Endometrium (tissue), 2 donors: ENCODE results near the gene SLC35A1.
"Not testable (repeated sequence)": the region's sequence is repeated elsewhere in the genome, so short reads cannot be mapped to it uniquely, and the experiment has no call there.

Experiments used
- FAIRE-seq: peaks from 2 replicates; lab custom pipeline; 2012; peaks lifted over from hg19 to GRCh38; lab: Jason Lieb, UNC
- donor health status: control.
- donor health status: control.

Gene SLC35A1, protein sequence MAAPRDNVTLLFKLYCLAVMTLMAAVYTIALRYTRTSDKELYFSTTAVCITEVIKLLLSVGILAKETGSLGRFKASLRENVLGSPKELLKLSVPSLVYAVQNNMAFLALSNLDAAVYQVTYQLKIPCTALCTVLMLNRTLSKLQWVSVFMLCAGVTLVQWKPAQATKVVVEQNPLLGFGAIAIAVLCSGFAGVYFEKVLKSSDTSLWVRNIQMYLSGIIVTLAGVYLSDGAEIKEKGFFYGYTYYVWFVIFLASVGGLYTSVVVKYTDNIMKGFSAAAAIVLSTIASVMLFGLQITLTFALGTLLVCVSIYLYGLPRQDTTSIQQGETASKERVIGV

DNA sequence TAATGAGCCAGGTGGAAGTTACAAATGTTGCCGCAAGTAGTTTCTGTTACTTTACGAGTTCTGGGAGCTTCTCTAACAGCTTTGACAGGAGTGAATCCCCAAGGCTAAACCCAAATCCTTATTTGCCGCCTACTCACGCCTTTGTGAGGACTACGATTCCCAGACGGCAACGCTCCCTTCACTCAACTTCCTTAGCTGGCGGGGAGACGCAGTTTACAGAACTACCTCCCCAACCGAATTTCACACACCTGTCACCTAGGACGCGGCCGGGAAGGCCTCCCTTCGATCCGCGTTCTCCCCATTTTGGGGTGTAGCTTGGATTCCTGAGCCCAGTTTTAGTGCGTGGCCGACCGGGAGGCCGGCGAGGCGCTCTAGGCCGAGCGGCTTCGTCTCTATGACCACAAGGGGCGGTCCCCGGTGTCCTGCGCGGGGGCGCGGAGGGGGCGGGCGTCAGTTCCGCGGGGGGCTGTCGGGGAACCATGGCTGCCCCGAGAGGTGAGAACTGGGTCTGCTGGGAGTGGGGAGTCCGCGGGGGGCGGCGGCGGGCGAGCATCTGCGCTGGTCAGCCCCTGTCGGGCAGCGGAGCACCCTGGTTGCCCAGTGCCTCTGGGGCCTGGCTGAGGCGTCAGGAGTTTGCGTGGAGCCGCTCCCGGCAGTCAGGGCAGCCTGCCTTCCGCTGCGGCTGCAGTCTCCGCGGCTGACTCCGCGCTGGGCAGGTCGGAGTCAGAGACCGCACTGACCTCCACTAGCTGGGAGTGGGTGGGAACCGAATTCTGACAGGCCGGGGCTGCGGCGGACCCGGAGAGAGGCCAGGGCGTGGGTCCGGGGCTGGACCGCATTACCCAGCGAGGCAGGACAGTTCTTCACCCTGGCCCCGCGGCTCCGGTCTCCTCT, at the start of gene SLC35A1:
TSS of gene SLC35A1 (plus strand) at position 450 of the 894 bp plus-strand sequence. CDS start at position 480, 30 bp downstream.
- no peak for FAIRE-seq

DNA sequence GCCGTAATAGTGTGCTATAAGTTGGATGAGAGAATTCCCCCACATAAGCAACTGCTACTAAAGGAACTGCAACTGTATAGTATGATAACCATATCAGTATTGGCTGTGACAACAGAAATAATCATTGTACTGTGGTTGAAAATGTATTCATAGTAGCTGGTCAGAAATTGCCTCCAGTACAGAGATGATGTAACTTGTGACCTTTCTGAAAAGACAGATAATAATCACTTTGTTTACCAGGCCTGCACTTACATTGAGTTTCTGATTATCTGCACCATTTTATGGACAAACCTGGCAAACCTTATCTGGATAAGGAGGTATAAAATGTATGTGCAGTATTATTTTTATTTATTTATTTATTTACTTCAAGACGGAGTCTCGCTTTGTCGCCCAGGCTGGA, 46.0 kb upstream of the SLC35A1 start:
- no peak for FAIRE-seq

DNA sequence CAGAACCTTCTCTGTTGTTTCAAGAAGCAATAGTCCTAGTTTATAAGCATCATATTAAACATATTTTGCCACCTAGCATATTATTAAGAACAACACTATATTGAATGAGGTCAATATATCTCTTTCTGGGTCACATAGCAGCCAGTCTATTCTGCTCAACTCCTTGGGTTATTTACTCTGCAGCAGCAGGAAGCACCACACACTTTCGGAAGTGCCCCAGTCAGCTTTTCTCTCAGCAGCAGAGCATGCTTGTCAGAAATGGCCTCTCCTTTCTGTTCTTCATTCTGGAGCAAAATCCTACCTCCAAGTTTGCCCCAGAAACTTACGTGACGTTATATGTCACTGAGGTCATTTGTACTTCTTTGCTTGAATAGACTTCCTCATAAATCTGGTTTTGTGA, 42.3 kb upstream of the SLC35A1 start:
- FAIRE-seq, result no peak

DNA sequence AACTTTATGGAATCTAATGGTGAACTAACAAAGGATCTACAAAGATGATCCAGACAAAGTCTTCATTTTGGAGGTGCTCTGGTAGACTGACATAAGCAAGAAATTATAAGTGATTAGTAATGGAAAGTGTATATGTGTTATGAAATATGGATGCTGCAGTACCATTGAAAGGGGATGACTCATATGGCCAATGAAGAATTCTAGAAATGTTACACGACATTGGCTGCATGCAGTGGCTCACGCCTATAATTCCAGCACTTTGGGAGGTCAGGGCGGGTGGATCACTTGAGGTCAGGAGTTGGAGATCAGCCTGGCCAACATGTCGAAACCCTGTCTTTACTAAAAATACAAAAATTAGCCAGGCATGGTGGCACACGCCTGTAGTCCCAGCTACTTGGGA, 41.5 kb upstream of the SLC35A1 start:
- FAIRE-seq, result no peak

DNA sequence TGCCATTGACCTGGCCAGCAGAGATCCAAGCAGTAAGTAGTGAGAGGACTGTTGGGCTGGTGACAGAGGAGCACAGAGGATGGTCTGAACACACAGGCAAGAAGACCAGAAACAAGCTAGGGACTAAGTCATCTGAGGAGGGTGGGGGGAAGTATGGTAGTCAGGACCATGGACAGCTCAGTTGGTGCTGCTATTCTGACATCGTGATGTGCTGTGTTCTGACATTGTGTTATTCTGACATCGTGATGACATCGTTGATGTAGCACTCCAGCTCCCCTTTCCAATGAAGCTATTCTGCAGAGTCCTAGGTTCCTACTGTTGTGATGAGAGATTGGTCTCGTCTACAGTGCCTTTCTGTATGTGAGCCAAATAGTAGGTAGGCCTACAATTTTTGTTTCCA, 36.3 kb upstream of the SLC35A1 start:
- FAIRE-seq, result no peak

DNA sequence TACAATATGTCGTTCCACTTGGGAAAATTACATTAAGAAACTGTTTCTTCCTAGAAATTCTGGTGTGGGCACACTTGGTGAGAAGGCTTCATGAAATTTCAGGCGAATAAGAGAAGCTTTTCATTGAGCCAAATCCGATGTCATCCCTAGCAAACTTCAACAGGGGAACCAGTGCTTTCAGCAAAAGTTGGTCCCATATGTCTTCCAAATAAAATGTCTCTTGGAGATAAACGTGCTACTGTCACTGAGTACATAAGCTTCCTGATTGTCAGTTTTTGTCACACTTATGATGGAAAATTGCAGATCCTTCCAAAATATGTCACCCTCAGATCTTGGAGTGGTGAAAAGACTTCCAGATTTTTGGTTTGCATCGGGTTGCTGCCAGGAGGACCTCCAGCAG, 31.1 kb upstream of the SLC35A1 start:
- no peak for FAIRE-seq

DNA sequence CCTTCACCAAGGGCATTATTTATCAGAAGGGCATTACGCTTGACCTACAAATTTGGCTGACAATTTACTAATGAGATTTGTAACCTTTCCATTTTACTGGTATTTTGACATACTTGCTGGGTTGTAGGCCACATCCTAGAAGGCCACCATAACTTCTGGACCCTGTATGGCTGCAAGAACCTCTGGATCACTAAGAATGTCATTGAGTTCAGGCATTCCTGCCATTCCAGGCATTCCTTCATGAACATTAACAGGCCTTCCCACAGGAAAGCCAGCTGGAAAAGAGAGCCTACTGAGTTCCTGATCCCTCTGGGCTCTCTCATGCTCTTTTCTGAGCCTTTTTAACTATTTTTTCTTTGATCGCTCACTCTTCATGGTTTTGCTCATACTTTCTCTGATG, 28.4 kb upstream of the SLC35A1 start:
- no peak for FAIRE-seq

DNA sequence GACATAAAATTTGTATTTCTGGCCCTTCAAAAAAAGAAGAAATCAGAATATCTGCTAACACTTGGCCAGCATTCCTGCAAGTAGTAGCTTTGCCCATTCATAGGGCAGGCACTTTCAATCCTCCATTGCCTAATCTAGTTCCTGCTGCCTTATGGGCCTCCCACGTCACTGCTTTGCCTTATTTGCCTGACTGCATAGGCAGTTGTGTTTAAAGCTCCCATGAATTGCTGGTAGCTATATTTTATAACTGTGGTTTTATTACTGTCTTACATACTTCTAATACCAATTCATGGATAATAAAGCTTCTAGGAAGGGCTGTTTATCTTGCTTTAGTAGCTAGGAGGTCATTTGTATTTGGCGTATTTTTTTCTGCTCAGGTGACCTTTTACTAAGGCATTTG, 7.7 kb upstream of the SLC35A1 start:
- FAIRE-seq, result no peak

DNA sequence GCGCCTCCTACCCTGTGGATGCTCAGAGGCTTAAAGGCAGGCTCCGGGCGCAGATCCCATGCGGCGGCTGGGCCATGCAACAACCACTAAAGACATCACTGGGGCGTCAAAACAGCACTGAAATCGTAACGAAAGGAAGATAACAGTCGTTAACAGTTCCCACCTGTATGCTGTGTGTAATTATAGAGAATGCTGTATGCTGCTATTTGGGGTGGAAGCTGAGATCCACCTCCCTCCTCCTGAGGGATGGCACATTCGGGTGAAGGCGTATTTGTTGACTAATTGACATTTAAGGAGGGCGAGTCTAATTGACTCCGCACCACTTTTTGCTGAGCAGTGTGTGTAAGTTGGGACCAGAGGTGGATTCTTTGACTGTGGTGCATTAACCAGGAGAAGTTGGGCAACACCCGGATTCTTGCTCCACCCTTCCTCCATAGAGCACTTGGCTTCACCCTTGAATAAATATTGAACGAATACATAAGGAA, 687 bp downstream of the SLC35A1 start:
- FAIRE-seq, result no peak

DNA sequence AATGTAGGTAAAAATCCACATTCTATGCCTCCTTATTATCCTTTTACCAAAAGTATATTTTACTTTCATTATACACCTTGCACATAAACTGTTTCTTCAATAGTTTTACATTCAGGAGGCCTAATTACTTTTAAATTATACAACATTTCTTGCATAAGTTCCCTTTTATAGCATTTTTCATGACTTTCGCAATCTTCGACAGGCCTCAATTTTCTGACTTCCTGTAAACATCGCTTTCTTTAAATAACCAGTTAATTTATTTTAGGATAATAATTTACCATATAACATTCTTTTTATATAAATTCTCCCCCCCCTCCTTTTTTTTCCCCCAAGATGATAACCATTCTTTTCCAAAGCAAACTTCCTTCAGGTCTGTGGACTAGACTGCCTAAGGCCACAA, 9.2 kb downstream of the SLC35A1 start:
- FAIRE-seq, result no peak

DNA sequence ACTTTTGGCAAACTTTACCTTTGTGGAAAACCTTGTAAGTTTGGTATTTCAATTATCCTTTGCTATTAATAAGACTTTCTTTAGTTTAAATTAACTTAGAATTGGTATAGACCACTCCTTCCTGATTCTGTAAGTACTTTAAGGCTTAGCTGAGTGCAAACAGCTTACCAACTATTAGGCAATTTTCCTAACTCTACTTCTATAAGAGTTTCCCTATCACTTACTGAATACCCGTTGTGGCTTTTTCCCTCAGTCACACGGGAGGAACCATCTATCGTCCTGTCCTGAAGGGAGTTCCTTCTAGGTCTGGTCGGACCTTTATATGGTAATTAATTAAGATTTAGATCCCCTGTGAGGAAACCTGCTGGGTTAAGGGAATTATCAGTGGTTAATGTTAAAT, 9.6 kb downstream of the SLC35A1 start:
- no peak for FAIRE-seq

DNA sequence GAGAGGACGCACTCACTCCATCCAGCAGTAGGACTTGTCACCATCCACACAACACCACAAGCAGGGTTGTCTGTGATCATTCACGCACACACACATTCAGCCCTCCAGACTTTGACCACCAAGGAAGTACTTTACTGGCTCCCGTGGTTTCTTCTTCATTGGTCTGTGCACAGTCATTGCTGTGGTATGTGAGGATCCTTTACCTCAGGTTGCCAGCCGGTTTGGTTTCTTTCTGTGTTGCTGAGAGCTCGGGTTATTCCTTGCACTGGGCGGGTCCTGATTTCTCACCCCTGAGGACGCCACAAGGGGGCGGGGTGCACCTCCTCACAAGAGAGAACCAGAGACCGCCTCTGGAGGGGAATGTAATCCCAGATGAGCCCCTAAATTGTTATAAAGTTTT, 11.2 kb downstream of the SLC35A1 start:
- no peak for FAIRE-seq

DNA sequence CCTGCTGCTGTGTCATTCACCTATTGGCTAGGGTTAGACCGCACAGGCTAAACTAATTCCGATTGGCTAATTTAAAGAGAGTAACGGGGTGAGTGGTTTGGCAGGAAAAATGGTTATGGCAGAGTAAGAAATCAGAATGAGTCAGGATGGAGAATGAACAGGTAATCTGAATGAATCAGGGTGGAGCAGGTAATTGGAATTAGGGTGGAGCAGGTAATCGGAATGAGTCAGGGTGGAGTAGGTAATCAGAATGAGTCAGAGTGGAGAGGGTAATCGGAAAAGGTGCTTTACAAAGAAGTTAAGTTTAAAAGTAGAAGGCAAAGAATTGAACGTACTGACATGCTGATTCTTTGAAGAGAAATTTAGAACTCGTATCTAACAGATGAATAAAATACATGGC, 11.7 kb downstream of the SLC35A1 start:
- no peak for FAIRE-seq

DNA sequence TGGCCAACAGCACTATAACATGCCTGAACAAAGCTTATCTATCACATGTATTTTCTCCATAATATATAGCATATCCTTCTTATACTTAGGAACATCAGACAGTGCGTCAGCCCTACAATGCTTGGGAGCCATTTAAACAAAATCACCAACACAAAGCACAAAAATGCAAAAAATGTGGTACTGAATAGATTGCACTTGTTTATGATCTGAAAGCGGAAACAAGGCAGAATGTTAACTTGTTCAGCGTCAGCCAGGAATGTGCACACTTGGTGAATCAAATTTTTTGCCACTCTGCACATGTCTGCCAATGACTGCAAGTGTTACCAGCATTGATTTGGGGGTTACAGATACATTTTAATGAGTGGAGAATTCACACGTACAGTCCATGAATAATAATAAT, 14.8 kb downstream of the SLC35A1 start:
- no peak for FAIRE-seq

DNA sequence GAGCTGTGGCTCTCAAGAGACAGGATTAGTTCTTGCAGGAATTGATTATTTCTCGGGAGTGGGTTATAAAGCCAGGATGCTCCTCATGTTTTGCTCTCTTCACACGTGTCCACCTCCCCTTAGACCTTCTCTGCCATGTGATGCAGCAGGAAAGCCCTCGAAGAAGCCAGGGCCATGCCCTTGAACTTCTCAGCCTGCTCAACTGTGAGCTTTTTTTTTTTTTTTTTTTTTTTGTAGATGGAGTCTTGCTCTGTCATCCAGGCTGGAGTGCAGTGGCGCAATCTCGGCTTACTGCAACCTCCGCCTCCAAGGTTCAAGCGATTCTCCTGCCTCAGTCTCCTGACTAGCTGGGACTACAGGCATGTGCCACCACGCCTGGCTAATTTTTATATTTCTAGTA, 16.6 kb downstream of the SLC35A1 start:
- FAIRE-seq, result not testable (repeated sequence)

DNA sequence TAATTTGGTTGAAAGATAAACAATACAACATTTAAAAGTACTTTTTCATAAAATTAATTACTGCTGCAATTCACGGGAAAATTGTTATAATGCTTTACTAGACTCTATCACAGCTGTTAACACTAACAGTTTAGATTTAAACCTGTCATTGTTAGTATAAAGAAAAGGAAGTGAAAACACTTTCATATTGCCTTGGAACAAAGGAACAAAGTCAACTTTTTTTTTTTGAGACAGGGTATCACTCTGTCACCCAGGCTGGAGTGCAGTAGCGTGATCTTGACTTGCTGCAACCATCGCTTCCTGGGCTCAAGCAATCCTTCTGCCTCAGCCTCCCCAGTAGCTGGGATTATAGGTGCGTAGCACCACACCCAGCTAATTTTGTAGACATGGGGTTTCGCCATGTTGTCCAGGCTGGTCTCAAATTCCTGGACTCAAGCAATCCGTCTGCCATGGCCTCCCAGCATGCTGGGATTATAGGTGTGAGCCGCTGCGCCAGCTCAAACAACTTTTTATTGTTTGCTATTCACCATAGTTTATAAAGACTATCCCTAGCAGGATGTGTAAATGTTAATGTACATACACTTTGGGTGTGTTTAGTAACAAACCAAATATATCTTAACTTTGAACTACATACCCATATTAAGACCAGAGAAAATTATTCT, 22.1 kb downstream of the SLC35A1 start:
- no peak for FAIRE-seq

DNA sequence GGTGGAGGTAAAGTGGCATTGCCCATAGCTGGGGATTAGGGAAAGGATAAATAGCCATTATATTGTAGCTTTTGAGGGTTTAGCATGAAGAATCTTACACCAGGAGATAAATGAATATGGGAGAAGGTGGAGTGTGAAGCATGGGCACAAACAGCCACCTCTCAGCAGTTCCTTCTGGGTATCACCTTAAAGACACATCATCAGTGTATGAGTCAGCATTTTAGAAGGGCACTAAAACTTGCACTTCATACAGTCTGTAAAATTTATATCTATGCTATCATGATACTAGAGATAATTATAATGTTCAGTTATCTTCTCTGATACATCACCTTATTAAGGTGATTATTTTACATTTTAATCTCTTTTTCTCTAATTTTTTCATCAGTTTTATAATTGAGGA, 25.3 kb downstream of the SLC35A1 start:
- FAIRE-seq, result no peak

DNA sequence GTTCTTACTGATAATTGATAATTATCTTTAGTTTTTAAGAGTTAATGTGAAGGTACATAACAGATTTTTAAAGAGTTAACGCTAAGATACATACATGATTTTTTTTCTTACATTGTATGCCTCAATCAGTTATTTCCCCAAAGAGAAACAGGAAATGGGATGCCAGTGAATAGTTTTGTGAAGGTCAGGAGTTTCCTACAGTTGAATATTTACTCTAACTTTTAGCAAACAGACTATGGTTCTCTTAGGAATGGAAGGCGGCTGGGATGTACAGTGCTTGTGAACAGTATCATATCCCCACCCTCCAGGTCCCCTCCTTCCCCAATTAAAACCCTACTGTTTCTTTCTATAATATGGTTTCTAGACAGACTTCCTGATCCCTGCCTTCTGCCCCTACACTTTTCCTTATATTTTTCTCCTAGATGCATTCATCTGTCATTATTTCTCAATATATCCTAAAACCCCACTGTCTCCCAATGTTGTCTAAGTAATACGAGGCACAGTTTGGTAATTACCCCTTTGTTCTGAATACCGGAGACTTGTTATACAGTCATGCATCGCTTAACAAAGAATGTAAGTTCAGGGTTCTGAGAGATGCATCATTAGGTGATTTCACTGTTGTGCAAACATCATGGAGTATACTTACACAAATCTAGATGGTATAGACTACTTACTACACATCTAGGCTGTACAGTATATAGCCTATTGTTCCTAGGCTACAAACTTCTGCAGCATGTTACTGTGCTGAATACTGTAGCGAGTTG, 29.2 kb downstream of the SLC35A1 start:
- no peak for FAIRE-seq

DNA sequence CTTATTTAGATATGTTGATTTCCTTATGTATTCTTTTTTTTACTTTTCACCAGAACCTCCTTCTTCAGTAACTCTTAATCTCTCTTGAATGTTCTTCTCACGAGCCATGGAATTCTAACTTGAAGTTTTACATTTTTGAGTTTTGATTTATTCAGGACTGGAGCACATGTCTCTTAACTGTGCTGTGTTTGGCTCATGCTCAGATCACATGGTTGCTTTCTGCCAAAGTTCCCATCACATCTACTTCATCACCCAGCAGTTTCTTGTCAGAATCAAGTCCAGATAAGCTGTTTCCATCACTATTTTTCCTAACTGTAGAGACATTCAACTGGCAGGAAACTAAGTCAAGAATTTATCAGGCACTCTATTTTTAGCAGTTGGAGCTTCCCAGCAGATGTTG, 31.7 kb downstream of the SLC35A1 start:
- no peak for FAIRE-seq

DNA sequence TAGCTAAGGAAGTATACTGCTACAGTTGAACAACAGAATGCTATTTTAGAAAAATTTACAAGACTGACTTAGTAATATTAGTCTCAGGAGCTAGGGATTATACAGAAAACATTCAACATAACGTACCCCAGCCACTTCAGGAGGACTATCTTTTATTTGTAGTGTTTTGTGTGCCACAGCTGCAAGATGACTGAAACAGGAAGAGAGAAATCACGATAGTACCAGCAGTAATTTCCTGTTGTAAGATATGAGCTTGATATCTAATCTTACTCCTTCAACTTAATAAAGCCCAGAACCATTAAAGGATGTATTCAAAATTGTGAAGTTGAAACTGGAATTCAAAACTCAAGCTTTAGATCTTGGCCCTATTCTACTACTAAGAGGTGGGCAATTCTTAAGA, 42.1 kb downstream of the SLC35A1 start:
- no peak for FAIRE-seq

DNA sequence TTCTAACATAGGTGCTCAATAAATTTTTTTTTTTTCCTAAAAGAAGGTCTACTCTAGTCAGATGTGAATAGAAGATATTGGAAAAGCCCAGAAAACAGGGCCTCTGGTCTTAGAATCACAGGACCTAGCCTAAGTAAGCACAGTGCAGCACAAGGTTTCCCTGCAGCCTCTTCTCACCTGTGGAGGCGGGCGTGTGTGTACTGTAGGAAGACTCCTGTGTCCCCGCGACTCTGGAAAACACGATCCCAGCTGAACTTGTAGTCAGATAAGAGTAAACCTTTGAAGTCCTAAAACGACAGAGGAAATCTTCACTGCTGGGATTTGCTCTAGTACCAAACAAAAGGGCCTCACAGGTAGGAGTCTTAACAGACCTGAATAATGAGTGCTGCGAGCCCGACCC, 45.7 kb downstream of the SLC35A1 start:
- FAIRE-seq, result no peak

DNA sequence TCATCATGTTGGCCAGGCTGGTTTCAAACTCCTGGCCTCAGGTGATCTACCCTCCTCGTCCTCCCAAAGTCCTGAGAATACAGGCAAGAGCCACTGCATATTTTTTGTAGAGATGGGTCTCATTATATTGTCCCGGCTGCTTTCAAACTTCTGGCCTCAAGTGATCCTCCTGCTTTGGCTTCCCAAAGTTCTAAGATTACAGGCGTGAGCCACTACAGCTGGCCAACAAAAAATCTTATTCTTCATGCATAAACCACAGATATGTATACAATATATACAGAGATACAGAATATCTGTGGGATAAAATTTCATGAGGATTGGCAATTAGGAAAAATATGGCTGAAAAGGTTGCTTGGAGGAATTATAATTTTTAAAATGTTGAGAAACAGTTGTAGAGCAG, 49.9 kb downstream of the SLC35A1 start:
- no peak for FAIRE-seq
